Neural progenitor cell (in vitro differentiated cells): ENCODE measurements around the gene CAMK1. TPM values are rescaled to one million over a fixed set of nuclear protein-coding genes. Genes with fewer than 3 reads are reported as not detected.

Source experiments
- DNase-seq: peaks from one replicate; pipeline ENCODE4 v3.0.0-alpha.2; 2016; ENCODE audit warnings: low spot score
- H2AFZ ChIP-seq: fragments of 200-600 bp; sonication (generic); replicated peaks from 2 replicates; pipeline ENCODE4 v1.6.1; 2016; ENCODE audit warnings: antibody characterized with exemption
- H3F3A ChIP-seq: fragments of 200-600 bp; sonication (generic); 2 replicates; pipeline ENCODE4 v1.6.1; 2016; ENCODE audit warnings: antibody characterized with exemption, low read depth
- H3K27ac ChIP-seq: fragments of 200-600 bp; sonication (generic); 2 replicates; pipeline ENCODE4 v1.5.1; 2016; ENCODE audit warnings: mild to moderate bottlenecking
- H3K27me3 ChIP-seq: fragments of 200-600 bp; sonication (generic); 2 replicates; pipeline ENCODE4 v1.6.1; 2016; ENCODE audit warnings: mild to moderate bottlenecking, moderate library complexity
- H3K36me3 ChIP-seq: fragments of 200-600 bp; sonication (generic); 2 replicates; pipeline ENCODE4 v1.5.1; 2016
- H3K4me1 ChIP-seq: fragments of 200-600 bp; sonication (generic); 2 replicates; pipeline ENCODE4 v1.6.1; 2016; ENCODE audit warnings: mixed run types
- H3K4me2 ChIP-seq: fragments of 200-600 bp; sonication (generic); 2 replicates; pipeline ENCODE4 v1.6.1; 2016
- H3K4me3 ChIP-seq: fragments of 200-600 bp; sonication (generic); 2 replicates; pipeline ENCODE4 v1.5.1; 2016
- H3K79me2 ChIP-seq: fragments of 200-600 bp; sonication (generic); 2 replicates; pipeline ENCODE4 v1.6.1; 2016; ENCODE audit warnings: low read depth
- H3K9ac ChIP-seq: fragments of 200-600 bp; sonication (generic); 2 replicates; pipeline ENCODE4 v1.6.1; 2016
- H3K9me3 ChIP-seq: fragments of 200-600 bp; sonication (generic); 2 replicates; pipeline ENCODE4 v1.5.1; 2016; ENCODE audit warnings: low read depth
- H4K20me1 ChIP-seq: fragments of 200-600 bp; sonication (generic); 2 replicates; pipeline ENCODE4 v1.6.1; 2016; ENCODE audit warnings: low read depth
- H3K27ac Mint-ChIP-seq: 3 replicates; pipeline ENCODE4 v1.8.0; 2021; ENCODE audit warnings: mixed read lengths
- H3K27me3 Mint-ChIP-seq: 2 replicates; pipeline ENCODE4 v1.8.0; 2022; ENCODE audit warnings: low read depth, mild to moderate bottlenecking, inconsistent platforms, moderate library complexity, mixed read lengths; ENCODE audit not compliant: insufficient read depth
- H3K36me3 Mint-ChIP-seq: 3 replicates; pipeline ENCODE4 v1.8.0; 2021; ENCODE audit warnings: mixed read lengths
- H3K4me1 Mint-ChIP-seq: 3 replicates; pipeline ENCODE4 v1.8.0; 2021; ENCODE audit warnings: mixed read lengths
- H3K4me3 Mint-ChIP-seq: 3 replicates; pipeline ENCODE4 v1.8.0; 2021; ENCODE audit warnings: mild to moderate bottlenecking, moderate library complexity, mixed read lengths
- H3K9me3 Mint-ChIP-seq: 3 replicates; pipeline ENCODE4 v1.8.0; 2020; ENCODE audit warnings: mixed read lengths
- EZH2 ChIP-seq: fragments of 200-600 bp; sonication (generic); IDR thresholded peaks from 2 replicates; pipeline ENCODE4 v1.6.1; 2017; ENCODE audit warnings: antibody characterized with exemption, mild to moderate bottlenecking, moderate library complexity
- EZH2phosphoT487 ChIP-seq: fragments of 200-600 bp; sonication (generic); IDR thresholded peaks from 2 replicates; pipeline ENCODE4 v1.6.1; 2017; ENCODE audit warnings: antibody characterized with exemption
- total RNA-seq: library from RNA; depleted of rRNA; stranded (reverse); fragments of >200 nt; gene quantifications from 2 replicates; pipeline ENCODE4 v1.2.3, GENCODE V29; 2015; ENCODE audit warnings: low replicate concordance
- TF ChIP-seq, protein P1 (sequence below): fragments of 200-600 bp; sonication (generic); IDR thresholded peaks from 2 replicates; pipeline ENCODE4 v1.5.1; 2017; ENCODE audit warnings: antibody characterized with exemption, mild to moderate bottlenecking

CAMK1 gene
- total RNA-seq, 1 donor from 2014 or later = 24.9 TPM

DNA sequence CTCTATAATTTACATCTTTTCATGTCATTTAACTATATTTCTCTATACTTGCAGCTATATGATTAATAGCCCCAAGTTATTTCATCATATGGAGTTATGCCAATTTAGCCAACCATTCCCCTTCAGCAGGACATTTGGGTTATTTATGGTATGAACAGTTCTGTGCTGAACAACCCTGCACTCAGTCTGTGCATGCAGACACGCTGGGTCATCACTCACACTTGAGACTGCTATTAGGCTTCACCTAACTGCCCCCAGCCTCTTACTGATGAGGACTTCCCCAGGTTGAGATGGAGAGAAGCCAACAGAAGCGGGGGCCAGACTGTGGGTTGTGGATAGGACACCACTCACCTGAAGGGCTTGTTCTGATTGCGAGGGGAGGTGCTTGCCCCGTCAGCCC, 15.2 kb upstream of the CAMK1 start:
- H3K4me3 Mint-ChIP-seq = no peak overlapping the region
- Histone ChIP-seq H3K4me1 (no peaks in the 10 kb centered on the region), H3K27me3 (no peaks in the 10 kb centered on the region), H3K27ac (no peak overlapping the region), H3K36me3 (peaks cover 10% of the 10 kb centered on the region), H4K20me1 (no peaks in the 10 kb centered on the region), H3K9ac (no peak overlapping the region), H3K79me2 (no peaks in the 10 kb centered on the region), H3F3A (peaks cover 7% of the 10 kb centered on the region), H3K9me3 (no peaks in the 10 kb centered on the region), H2AFZ (no peak overlapping the region), H3K4me3 (no peak overlapping the region), H3K4me2 (no peak overlapping the region)
- H3K27me3 Mint-ChIP-seq = no peaks in the 10 kb centered on the region
- no peak overlapping the region for H3K27ac Mint-ChIP-seq
- no peaks in the 10 kb centered on the region for H3K4me1 Mint-ChIP-seq
- peaks cover 30% of the 10 kb centered on the region for H3K36me3 Mint-ChIP-seq
- TF ChIP-seq EZH2 (no peak), EZH2phosphoT487 (no peak)
- TF ChIP-seq, protein P1, sequence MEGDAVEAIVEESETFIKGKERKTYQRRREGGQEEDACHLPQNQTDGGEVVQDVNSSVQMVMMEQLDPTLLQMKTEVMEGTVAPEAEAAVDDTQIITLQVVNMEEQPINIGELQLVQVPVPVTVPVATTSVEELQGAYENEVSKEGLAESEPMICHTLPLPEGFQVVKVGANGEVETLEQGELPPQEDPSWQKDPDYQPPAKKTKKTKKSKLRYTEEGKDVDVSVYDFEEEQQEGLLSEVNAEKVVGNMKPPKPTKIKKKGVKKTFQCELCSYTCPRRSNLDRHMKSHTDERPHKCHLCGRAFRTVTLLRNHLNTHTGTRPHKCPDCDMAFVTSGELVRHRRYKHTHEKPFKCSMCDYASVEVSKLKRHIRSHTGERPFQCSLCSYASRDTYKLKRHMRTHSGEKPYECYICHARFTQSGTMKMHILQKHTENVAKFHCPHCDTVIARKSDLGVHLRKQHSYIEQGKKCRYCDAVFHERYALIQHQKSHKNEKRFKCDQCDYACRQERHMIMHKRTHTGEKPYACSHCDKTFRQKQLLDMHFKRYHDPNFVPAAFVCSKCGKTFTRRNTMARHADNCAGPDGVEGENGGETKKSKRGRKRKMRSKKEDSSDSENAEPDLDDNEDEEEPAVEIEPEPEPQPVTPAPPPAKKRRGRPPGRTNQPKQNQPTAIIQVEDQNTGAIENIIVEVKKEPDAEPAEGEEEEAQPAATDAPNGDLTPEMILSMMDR = no peak
- no peak for DNase-seq
- no peaks in the 10 kb centered on the region for H3K9me3 Mint-ChIP-seq

DNA sequence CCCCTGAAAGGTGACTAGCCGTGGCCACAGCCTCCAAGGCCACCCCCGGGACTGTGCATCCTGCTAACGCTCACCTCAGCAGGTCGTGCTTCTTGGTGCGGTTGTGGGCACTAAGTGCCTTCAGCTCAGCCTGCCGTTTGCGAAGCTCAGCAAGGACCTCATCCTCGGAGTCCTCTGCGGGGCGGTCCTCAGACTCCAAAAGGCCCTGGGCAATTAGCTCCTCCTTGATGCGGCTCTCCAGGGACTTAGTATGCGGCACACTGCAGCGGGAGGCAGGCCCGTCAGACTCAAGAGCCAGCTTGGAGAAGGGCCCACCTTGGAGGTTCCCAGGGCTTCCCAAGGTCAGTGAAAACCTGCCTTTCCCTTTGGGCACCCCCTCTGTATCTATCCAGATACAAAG, 14.2 kb upstream of the CAMK1 start:
- H3K4me2 ChIP-seq = no peak overlapping the region
- no peaks in the 10 kb centered on the region for H3K9me3 ChIP-seq
- H4K20me1 ChIP-seq = no peaks in the 10 kb centered on the region
- no peaks in the 10 kb centered on the region for H3K79me2 ChIP-seq
- Mint-ChIP-seq H3K27ac (no peak overlapping the region), H3K27me3 (no peaks in the 10 kb centered on the region), H3K36me3 (peaks cover 26% of the 10 kb centered on the region), H3K4me1 (no peaks in the 10 kb centered on the region), H3K9me3 (no peaks in the 10 kb centered on the region), H3K4me3 (no peak overlapping the region)
- H3K36me3 ChIP-seq = peaks cover 10% of the 10 kb centered on the region
- DNase-seq = no peak
- TF ChIP-seq EZH2 (no peak), EZH2phosphoT487 (no peak)
- TF ChIP-seq, protein P1 = no peak
- no peak overlapping the region for H2AFZ ChIP-seq
- H3K4me1 ChIP-seq = no peaks in the 10 kb centered on the region
- peaks cover 7% of the 10 kb centered on the region for H3F3A ChIP-seq
- H3K4me3 ChIP-seq = no peak overlapping the region
- no peak overlapping the region for H3K9ac ChIP-seq
- H3K27ac ChIP-seq = no peak overlapping the region
- H3K27me3 ChIP-seq = no peaks in the 10 kb centered on the region

DNA sequence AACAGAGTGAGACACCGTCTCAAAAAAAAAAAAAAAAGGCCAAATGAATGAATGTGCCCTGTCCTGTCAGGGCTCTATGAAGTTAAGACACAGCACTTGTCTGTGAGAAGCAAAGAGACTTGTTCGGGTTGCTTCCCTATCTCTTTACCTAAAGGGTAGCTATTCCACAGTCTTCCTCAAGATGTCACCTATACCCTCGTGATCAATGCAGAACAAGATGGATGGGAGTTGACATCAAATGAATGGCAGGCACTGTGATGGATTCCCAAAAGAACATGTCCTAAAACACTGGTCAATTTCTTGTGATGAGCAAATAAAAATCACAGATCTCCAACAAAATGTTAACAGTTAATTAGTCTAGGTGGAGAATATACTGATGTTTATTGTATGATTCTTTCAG, 13.0 kb upstream of the CAMK1 start:
- H3F3A ChIP-seq = peaks cover 7% of the 10 kb centered on the region
- peaks cover 10% of the 10 kb centered on the region for H3K36me3 ChIP-seq
- no peak overlapping the region for H3K4me2 ChIP-seq
- no peaks in the 10 kb centered on the region for H3K27me3 Mint-ChIP-seq
- no peak overlapping the region for H2AFZ ChIP-seq
- H3K4me1 Mint-ChIP-seq = no peaks in the 10 kb centered on the region
- no peak for DNase-seq
- H3K9me3 Mint-ChIP-seq = no peaks in the 10 kb centered on the region
- H3K9me3 ChIP-seq = no peaks in the 10 kb centered on the region
- H3K4me3 Mint-ChIP-seq = no peak overlapping the region
- H3K4me1 ChIP-seq = no peaks in the 10 kb centered on the region
- no peak overlapping the region for H3K4me3 ChIP-seq
- no peak overlapping the region for H3K9ac ChIP-seq
- no peaks in the 10 kb centered on the region for H3K79me2 ChIP-seq
- no peaks in the 10 kb centered on the region for H4K20me1 ChIP-seq
- no peaks in the 10 kb centered on the region for H3K27me3 ChIP-seq
- H3K27ac ChIP-seq = no peak overlapping the region
- peaks cover 24% of the 10 kb centered on the region for H3K36me3 Mint-ChIP-seq
- no peak for TF ChIP-seq EZH2phosphoT487
- TF ChIP-seq, protein P1 = peak; percentile 25
- no peak overlapping the region for H3K27ac Mint-ChIP-seq
